HEK293T (cell line): ENCODE data around the gene LANCL2.

Experiments
- CTCF ChIA-PET: fragments of 350-600 bp; formaldehyde crosslinking; extraction: SDS; loops from one replicate; lab custom pipeline; 2021; ENCODE audit warnings: antibody characterized with exemption, inconsistent platforms; lab: Yijun Ruan, JAX
- POLR2A ChIA-PET: fragments of 350-600 bp; formaldehyde crosslinking; extraction: SDS; loops from one replicate; lab custom pipeline; 2020; ENCODE audit warnings: antibody characterized with exemption, inconsistent platforms; lab: Yijun Ruan, JAX
- DNase-seq: peaks from one replicate; pipeline ENCODE4 v3.0.0; 2012; ENCODE audit warnings: mixed read lengths; ENCODE audit errors: extremely low spot score
- ARNT ChIP-seq: fragments of 450-650 bp; IDR thresholded peaks from 2 replicates; pipeline ENCODE4 v1.6.1; 2017; ENCODE audit warnings: mild to moderate bottlenecking
- BHLHE40 ChIP-seq: fragments of 450-650 bp; IDR thresholded peaks from 2 replicates; pipeline ENCODE4 v1.6.1; 2016; ENCODE audit warnings: mild to moderate bottlenecking, moderate library complexity, borderline replicate concordance
- CTBP1 ChIP-seq: fragments of 450-650 bp; IDR thresholded peaks from 2 replicates; pipeline ENCODE4 v1.6.1; 2016; ENCODE audit warnings: borderline replicate concordance
- ELF4 ChIP-seq: fragments of 450-650 bp; IDR thresholded peaks from 2 replicates; pipeline ENCODE4 v1.6.1; 2017; ENCODE audit warnings: antibody characterized with exemption
- FOXA1 ChIP-seq: fragments of 450-650 bp; IDR thresholded peaks from 2 replicates; pipeline ENCODE4 v1.6.1; 2016; ENCODE audit warnings: mild to moderate bottlenecking
- FOXK2 ChIP-seq: fragments of 450-650 bp; IDR thresholded peaks from 2 replicates; pipeline ENCODE4 v1.6.1; 2016; ENCODE audit warnings: mild to moderate bottlenecking
- FOXM1 ChIP-seq: fragments of 450-650 bp; IDR thresholded peaks from 2 replicates; pipeline ENCODE4 v1.6.1; 2017; ENCODE audit warnings: mild to moderate bottlenecking, borderline replicate concordance
- HDGF ChIP-seq: fragments of 450-650 bp; IDR thresholded peaks from 2 replicates; pipeline ENCODE4 v1.6.1; 2017; ENCODE audit warnings: antibody characterized with exemption, borderline replicate concordance
- L3MBTL2 ChIP-seq: fragments of 450-650 bp; conservative IDR thresholded peaks from 2 replicates; pipeline ENCODE4 v1.6.1; 2016; ENCODE audit warnings: mild to moderate bottlenecking
- LEF1 ChIP-seq: fragments of 450-650 bp; IDR thresholded peaks from 2 replicates; pipeline ENCODE4 v1.6.1; 2017; ENCODE audit warnings: mild to moderate bottlenecking, borderline replicate concordance
- NFRKB ChIP-seq: fragments of 450-650 bp; IDR thresholded peaks from 2 replicates; pipeline ENCODE4 v1.6.1; 2016; ENCODE audit warnings: mild to moderate bottlenecking, moderate library complexity
- SP1 ChIP-seq: fragments of 450-650 bp; IDR thresholded peaks from 2 replicates; pipeline ENCODE4 v1.6.1; 2017
- SUZ12 ChIP-seq: fragments of 450-650 bp; IDR thresholded peaks from 2 replicates; pipeline ENCODE4 v1.6.1; 2016; ENCODE audit warnings: mild to moderate bottlenecking
- TARDBP ChIP-seq: fragments of 450-650 bp; IDR thresholded peaks from 2 replicates; pipeline ENCODE4 v1.6.1; 2016
- ZNF384 ChIP-seq: fragments of 450-650 bp; IDR thresholded peaks from 2 replicates; pipeline ENCODE4 v1.6.1; 2016
- TF ChIP-seq, protein P1 (sequence below): fragments of 450-650 bp; IDR thresholded peaks from 2 replicates; pipeline ENCODE4 v1.6.1; 2016

Gene LANCL2

DNA sequence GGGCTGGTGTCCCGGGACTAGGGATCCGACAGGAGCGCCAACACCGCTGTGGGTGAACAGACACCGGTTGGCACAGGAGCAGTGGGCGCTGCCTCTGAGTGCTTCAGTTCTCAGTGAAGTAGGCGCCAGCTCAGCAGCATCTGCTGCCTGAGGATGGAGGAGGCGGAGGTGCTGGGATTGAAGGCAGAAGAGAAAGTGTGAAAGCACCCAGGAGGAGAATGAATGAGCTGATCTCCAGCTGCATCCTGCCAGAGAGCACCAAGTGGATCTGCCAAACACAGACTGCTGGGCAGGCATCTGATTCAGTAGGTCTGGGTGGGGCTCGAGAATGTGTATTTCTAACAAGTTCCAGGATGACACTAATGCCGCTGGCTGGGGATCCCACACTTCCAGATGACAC, 74.5 kb downstream of the LANCL2 start:
- CTCF ChIA-PET, result no interaction called here
- TF ChIP-seq ELF4 (no peak), SUZ12 (no peak), CTBP1 (no peak), FOXK2 (no peak), FOXA1 (no peak), ARNT (no peak), L3MBTL2 (no peak), ZNF384 (no peak)
- POLR2A ChIA-PET, result no interaction called here
- DNase-seq, result no peak

DNA sequence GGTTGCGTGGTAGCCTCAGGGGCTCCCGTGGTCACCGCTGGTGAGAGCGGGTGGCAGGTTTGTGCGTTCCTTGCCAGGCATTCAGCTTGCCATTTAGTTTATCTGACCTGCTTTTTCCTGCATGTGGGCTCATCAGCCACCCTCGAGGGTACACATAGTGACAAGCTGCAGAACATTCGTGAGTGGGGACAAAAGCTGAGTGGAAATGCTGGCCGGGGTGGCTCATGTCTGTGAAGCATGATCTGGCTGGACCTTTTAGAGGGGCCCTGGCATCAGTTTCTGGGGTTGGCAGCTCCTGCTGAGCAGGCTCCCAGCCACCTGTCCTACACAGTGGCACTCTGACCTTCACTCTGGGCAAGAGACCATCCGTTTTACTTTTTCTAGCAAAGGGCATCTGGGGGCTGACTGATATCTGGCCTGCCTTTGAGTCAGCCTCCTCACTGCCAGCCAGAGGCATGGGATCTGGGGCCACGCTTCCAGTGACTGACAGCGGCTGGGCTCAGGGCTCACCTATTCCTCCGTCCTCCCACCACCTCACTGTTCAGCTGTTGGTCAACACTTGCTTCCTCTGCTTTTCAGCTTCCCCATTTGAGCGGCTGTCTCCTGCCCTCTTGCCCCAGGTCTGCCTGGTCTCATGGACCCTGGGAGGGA, 75.0 kb downstream of the LANCL2 start:
- ChIA-PET CTCF (no interaction called here), POLR2A (no interaction called here)
- TF ChIP-seq HDGF, result no peak
- TF ChIP-seq SUZ12, result no peak
- no peak for TF ChIP-seq CTBP1
- TF ChIP-seq FOXA1, result no peak
- TF ChIP-seq TARDBP, result no peak
- no peak for TF ChIP-seq ELF4
- no peak for TF ChIP-seq BHLHE40
- TF ChIP-seq, protein P1, sequence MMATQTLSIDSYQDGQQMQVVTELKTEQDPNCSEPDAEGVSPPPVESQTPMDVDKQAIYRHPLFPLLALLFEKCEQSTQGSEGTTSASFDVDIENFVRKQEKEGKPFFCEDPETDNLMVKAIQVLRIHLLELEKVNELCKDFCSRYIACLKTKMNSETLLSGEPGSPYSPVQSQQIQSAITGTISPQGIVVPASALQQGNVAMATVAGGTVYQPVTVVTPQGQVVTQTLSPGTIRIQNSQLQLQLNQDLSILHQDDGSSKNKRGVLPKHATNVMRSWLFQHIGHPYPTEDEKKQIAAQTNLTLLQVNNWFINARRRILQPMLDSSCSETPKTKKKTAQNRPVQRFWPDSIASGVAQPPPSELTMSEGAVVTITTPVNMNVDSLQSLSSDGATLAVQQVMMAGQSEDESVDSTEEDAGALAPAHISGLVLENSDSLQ, result no peak
- no peak for TF ChIP-seq SP1
- no peak for TF ChIP-seq NFRKB
- TF ChIP-seq L3MBTL2, result no peak
- TF ChIP-seq LEF1, result no peak
- TF ChIP-seq ARNT, result no peak
- no peak for TF ChIP-seq ZNF384
- no peak for TF ChIP-seq FOXK2
- no peak for TF ChIP-seq FOXM1
- no peak for DNase-seq

DNA sequence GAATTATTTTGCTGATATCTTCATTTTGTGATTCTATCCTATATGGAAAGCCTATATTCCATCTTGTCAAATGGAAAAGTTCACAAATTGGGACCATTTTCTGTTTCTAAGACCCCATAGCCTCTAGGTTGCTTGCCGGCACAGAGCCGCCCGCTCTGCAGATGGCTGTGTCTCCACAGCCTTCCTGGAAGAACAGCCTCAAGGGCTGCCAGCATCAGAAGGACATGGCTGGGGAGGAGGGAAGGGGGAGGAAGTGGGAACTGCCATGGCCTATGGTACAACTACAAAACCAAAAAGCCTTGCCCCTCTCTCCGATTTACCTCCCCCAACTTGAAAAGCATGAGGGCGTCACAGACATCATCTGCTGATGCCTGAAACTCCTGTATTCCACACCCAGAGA, 75.9 kb downstream of the LANCL2 start:
- ChIA-PET CTCF (no interaction called here), POLR2A (no interaction called here)
- no peak for TF ChIP-seq SP1
- no peak for TF ChIP-seq LEF1
- TF ChIP-seq ARNT, result no peak
- TF ChIP-seq, protein P1, result no peak
- TF ChIP-seq CTBP1, result no peak
- no peak for TF ChIP-seq ZNF384
- DNase-seq, result no peak

DNA sequence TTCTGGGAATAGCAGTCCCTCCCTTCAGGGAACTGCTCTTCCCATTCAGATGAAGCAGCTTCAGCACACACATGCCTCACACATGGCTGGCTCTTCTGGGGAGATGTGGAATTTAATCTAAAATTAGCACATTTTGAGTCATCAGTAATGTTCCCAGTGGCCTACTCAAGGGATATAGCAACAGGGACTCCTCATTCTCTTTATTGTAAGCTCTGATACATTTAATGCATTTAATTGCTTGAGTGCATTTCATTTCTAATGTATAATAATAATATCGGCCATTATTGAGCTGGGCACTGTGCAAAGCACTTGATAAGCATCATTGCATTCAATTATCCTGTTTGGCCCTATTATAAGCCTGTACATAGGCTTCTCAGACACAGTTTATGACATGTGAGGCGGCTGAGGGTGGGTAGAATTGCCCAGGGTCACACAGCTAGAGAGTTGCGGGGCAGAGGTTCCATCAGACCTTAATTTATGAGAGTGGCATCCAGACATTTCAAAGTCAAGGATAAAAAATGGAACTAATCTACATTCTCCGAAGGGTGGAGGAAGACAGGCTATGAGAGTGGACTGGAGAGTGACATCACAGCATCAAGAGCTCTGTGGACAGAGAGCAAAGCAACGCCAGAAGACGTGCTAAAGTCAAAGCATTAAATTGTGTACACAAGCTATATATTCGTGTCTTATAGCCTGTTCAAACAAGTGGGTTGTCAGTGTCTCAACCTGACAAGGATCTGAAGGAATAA, 76.8 kb downstream of the LANCL2 start:
- no peak for DNase-seq

DNA sequence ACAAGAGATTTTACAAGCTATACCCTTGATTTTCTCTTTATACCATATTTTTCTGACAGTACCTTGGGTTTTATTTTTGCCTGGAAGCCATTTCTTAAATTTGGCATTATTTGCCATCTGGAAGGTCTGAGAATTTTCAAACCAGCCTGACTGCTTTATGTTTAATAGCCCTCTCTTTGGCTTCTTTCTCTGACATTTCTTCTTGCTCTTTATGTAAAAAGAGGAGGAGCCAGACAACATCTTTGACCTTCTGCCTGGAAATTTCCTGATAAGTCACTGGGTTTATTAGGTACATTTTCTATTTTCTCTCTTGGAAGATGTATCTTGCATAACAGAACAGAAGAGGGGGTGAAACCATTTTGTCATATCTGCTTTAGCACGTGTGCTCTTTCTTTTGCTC, 79.6 kb downstream of the LANCL2 start:
- no peak for DNase-seq
- TF ChIP-seq NFRKB (no peak), SUZ12 (no peak), L3MBTL2 (no peak), ARNT (no peak), SP1 (no peak), FOXA1 (no peak), LEF1 (no peak), ELF4 (no peak), FOXM1 (no peak), FOXK2 (no peak), ZNF384 (no peak), HDGF (no peak), CTBP1 (no peak), TARDBP (no peak), BHLHE40 (no peak)
- TF ChIP-seq, protein P1, result no peak
- ChIA-PET CTCF (no interaction called here), POLR2A (no interaction called here)

More for the DNA sequence above, 76.8 kb downstream of the LANCL2 start:
- POLR2A ChIA-PET, result no interaction called here
- TF ChIP-seq NFRKB (no peak), ELF4 (no peak), SUZ12 (no peak), BHLHE40 (no peak), ZNF384 (no peak), FOXA1 (no peak), ARNT (no peak), CTBP1 (no peak), L3MBTL2 (no peak)
- TF ChIP-seq, protein P1, result no peak
- CTCF ChIA-PET, result no interaction called here
